Left kidney (tissue), 2 donors: ENCODE data around the gene GNPTG. TPM values are rescaled to one million over a fixed set of nuclear protein-coding genes. Genes with fewer than 3 reads are reported as not detected.

Experiments
- DNase-seq: peaks from one replicate; pipeline ENCODE4 v3.0.0-alpha.2; 2013
- polyA plus RNA-seq: library from polyadenylated mRNA; unstranded; fragments of 120-200 nt; gene quantifications from one replicate; pipeline ENCODE4 v1.2.1, GENCODE V29; 2013; ENCODE audit not compliant: insufficient read length

The GNPTG gene
- polyA plus RNA-seq, 1 donor, result 55.3 TPM

DNA sequence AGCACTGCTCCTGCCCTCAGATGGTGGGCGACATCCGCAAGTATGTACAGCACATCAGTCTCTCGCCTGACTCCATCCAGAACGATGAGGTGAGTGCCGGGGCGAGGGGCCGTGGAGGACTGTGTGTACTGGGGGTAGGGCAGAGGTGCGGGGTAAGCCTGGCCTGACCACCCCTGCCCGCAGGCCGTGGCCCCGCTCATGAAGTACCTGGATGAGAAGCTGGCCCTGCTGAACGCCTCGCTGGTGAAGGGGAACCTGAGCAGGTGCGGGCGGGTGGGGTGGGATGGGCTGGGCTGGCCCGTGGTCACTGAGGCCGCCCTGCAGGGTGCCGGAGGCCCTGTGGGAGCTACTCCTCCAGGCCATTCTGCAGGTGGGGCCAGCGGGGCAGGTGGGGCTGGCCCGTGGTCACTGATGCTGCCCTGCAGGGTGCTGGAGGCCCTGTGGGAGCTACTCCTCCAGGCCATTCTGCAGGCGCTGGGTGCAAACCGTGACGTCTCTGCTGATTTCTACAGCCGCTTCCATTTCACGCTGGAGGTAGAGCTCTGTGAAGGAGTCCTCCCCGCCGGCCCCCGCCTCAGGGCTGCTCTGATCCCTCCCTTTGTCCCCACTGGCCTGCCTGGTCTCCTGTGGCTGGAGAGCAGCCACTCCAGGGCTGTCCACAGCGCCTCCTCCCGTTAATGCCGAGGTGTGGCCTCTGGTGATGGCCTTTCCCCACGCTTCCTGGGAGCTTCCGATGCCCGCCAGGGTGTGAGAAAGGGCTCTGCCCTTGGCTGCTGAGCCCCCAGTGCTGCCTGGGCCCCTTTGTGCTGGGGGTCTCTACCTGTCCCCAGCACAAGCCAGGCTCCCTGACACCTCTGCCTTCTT lies 5.1 kb upstream of the GNPTG start:
- DNase-seq, result no peak

DNA sequence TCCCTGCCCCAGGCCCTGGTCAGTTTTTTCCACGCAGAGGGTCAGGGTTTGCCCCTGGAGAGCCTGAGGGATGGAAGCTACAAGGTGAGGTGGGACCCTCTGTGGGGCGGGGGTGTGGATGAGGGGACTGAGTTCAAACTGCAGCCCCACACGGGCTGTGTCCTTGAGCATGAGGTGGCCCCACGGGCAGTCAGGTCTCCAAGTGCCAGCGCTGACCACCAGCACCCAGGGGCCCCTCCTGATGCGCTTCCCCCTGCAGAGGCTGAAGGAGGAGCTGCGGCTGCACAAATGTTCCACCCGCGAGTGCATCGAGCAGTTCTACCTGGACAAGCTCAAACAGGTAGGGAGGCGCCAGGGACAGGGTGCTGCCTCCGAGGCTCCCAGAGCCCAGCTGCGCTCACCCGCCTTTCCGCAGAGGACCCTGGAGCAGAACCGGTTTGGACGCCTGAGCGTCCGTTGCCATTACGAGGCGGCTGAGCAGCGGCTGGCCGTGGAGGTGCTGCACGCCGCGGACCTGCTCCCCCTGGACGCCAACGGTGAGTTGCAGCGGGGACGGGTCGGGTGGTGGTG lies 4.4 kb upstream of the GNPTG start:
- DNase-seq, result no peak

DNA sequence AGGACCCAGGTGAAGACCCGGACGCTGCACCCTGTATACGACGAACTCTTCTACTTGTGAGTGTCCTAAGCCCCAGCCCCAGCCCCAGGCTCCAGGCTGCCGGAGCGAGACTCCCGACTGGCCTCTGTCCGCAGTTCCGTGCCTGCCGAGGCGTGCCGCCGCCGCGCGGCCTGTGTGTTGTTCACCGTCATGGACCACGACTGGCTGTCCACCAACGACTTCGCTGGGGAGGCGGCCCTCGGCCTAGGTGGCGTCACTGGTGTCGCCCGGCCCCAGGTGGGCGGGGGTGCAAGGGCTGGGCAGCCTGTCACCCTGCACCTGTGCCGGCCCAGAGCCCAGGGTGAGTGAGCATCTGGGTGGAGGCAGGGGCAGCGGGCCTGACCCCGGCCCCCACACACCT lies 3.8 kb upstream of the GNPTG start:
- no peak for DNase-seq

DNA sequence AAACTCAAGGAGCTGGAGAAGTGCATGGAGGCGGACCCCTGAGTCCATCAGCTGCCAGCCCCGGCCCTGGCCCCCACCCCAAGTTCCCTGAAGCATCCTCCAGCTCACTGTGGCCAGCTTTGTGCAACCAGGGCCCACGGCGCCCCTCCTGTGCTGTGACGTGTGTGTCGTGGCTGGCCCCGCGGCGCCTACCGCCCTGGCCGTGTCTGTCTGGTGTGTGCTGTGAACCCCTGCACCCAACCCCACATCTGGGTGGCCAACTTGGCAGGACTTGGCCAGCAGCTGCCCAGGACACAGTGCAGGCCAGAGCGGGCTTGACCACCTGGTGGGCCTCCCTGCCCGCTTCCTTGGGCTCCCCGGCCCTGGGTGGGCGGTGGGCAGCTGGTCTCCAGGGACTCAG lies 3.3 kb upstream of the GNPTG start:
- DNase-seq, result no peak

DNA sequence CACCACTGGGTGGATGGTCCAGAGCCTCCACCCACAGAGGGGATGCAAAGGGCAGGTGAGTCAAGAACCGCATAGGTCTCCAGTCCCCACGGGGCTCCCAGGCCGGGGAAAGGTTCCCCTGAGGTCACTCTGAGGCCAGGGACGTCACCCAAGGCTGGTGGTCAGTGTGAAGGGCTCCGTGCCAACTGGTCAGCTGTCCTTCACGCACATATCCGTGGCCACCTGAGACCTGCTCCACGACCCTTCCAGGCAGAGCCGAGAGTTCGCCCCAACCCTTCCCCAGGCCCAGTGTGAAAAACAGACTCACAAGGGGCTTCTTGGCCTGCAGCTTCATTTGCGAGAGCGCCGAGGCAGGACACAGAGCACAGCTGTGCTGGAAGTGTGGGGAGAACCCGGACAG lies 2.8 kb upstream of the GNPTG start:
- DNase-seq, result no peak

DNA sequence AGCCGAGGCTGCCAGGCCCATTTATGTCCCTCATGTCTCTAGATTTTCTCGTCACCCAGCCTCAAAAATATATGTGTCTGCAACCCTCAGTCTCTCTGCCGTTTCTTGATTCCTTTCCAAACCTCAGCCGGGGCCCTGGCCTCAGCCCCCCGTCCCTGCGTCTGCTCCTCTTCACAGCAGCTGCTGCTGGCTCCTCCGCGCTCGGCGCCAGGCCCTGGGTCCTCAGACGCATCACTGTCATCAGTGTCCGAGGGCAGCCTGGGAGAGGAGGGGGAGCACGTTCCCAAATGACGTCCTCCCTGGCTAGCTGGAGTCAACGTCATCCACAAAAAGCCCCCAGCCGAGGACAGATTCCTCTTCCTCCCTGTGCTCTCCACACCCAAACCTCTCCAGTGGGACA lies 2.4 kb upstream of the GNPTG start:
- DNase-seq, result no peak

DNA sequence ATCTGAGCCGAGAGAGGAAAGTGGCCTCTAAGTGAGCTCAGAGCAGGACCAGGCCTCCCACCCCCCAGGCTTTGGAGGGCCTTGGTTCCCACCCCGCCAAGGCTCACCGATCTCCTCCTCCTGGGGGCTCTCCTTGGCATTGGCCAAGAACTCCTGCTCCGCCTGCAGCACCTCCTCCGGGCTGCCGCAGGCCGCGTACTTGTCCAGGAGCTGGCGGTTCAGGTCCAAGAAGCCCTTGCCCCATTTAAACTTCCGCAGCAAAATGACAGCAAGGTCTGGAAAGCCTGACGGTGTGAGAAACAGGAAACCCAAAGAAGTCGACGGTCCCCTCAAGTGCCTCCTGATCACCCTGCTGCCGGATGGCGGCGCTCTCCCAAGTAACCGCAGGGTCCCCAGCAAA lies 1.8 kb upstream of the GNPTG start:
- no peak for DNase-seq

DNA sequence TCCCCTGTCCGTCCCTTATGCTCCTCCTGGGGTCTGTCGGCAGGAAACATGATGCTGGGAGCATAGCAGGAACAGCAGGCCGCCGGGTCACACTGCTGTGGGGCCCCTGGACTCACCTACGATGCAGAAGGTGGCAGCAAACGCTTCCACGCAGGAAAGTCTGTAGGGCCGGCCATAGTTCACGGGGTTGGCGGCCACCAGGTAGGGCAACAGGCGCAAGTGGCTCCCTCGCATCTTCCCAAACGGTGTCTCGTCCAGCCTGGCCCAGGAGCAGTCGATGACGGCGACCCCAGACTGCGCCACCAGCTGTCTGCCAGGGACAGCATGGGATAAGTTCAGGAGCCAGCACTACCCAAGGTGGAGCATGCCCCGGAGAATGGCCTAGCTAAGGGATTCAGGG lies 1.0 kb upstream of the GNPTG start:
- DNase-seq, result no peak

DNA sequence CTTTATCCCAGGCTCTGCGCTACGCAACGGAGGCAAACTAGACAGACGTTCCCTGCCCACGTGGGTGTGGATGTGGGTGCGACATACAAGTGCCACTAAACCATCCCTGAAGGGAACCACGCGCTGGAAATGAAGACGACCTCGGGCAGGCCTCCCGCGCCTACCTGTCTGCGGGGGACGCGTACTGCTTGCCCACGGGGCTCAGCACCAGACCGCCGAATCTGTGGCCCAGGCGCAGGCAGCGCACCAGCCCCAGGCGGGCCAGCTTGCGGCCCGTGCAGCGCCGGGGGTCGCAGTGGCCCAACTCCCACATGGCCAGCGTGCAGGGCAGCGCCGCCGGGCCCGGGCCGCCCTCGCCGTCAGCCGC lies 533 bp upstream of the GNPTG start:
- DNase-seq, result no peak

DNA sequence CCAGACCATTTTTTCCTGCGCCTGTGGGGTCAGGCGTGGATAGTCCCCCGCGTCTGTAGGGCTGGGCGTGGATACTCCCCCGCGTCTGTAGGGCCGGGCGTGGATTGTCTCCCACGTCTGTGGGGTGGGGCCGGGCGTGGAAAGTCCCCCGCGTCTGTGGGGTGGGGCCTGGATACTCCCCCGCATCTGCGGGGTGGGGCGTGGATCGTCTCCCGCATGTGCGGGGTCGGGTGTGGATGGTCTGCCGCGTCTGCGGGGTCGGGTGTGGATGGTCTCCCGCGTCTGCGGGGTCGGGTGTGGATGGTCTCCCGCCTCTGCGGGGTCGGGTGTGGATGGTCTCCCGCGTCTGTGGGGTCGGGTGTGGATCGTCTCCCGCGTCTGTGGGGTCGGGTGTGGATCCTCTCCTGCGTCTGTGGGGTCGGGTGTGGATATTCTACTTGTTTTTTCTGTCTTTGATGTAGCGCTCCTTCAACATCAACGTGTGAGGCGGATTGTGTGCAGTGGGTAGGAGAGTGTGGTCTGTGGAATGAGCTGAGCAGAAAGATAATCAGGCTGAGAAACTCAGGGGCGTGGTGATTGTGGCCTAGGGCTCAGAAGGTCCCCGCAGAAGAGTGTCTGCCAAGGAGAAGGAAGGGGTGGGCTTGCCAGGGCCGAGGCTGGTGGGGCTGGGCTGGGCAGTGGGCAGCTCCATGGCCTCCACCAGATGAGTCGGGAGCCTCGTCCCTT lies 3.2 kb downstream of the GNPTG start:
- DNase-seq, result no peak

DNA sequence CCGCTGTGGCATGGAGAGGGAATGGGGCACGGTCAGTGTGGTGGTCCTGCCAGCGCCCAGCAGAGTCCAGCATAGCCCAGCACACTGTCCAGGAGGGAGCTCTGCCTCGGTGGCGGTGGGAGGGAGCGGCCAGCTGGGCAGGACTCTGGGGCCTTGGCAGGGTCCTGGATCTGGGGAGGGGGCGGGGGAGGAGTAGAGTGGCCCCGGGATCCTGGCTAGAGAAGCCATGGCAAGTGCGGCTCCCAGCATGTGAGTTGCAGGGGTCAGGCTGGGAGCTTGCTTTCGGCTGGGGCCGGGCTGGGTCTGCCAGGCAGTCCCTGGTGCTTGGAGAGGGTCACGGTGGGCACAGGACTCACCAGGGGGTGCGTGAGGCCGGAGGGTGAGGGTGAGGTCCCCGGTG lies 3.9 kb downstream of the GNPTG start:
- no peak for DNase-seq

DNA sequence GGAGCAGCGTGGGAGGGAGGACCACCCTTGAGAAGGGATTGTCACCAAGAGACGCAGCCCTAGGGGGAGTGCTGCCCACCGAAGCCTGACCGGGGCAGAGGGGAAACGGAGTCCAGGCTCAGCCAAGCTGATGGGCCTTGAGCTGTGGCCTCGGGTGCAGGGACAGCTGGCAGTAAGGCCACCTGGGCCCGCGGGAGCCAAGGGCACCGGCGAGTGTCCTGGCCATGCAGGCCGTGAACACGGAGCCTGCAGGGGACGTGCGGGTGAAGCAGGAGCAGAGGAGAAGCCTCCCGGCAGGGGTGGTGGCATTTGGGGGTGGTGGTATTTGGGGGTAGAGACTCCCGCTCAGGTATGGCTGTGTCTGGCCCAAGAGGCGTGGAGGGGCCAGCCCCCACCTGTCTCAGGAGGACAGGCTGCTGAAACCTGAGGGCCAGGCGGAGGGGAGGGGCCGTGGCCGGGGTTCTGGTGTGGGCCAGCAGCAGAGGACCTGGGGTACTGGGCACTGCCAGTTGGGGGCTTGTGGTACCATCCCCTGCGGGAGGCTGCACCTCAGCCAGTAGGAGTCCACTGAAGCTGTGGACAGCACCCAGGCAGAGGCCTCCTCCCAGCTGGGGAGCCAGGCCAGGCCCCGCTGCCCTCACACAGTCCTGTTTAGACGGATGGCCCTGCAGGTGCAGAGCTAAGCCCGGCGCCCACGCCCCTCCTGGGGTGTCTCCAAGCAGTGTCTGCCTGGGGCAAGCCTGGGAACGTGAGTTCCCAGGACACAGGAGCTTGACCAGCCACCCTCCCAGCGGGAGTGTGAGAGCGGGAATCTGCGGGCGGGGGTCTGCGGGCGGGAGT lies 4.5 kb downstream of the GNPTG start:
- no peak for DNase-seq

DNA sequence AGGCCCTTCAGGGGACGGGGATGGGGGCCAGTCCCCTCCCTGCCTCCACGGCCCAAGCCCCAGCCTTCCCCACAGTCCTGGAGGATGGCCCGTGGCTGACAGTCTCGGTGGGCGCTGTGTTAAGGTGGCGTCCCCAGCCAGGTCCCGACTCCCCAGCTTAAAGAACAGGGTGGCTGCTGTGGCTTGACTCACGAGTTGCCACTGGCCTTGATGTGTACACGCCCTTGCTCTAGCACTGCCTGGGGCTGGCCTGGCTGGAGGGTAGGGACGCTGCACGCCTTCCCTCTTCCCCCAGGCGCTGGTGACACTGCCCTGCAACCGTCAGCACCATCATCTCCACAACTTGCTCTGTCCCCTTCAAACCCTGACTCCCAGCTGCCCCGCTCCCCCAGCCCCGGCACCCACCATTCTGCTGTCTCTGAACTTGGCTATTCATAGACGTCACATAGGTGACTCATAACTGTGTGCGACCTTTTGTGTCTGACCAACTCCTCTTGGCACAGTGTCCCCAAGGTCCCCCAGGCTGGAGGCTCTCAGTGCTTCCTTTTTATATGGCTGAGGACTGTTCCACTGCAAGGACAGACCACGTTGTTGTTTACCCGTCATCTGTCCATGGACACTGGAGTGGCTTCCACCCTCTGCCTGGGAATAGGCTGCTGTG lies 6.3 kb downstream of the GNPTG start:
- no peak for DNase-seq

DNA sequence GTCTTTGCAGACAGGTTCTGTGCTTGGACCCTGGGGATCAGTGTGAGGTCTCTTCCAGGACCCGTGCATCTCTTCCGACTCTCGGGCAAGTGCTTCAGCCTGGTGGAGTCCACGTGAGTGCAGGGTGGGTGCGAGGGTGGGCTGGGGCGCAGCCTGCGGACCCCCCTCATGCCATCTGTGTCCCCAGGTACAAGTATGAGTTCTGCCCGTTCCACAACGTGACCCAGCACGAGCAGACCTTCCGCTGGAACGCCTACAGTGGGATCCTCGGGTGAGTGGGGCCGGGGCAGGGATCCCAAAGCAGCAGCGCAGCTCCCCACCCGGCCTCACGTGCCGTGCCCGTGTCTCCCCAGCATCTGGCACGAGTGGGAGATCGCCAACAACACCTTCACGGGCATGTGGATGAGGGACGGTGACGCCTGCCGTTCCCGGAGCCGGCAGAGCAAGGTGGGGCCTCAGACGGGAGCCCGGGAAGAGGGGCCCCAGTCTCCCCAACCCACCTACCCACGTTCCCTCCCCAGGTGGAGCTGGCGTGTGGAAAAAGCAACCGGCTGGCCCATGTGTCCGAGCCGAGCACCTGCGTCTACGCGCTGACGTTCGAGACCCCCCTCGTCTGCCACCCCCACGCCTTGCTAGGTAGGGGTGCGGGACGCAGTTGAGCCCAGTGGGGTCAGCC lies 10.1 kb downstream of the GNPTG start:
- no peak for DNase-seq

DNA sequence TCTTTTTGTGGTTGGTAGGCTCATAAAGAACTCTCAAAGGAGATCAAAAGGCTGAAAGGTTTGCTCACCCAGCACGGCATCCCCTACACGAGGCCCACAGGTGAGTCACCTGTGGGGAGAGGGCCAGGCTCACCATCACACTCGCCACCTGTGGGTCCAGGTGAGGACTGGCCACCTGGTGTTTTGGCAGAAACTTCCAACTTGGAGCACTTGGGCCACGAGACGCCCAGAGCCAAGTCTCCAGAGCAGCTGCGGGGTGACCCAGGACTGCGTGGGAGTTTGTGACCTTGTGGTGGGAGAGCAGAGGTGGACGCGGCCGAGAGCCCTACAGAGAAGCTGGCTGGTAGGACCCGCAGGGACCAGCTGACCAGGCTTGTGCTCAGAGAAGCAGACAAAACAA lies 11.1 kb downstream of the GNPTG start:
- no peak for DNase-seq

DNA sequence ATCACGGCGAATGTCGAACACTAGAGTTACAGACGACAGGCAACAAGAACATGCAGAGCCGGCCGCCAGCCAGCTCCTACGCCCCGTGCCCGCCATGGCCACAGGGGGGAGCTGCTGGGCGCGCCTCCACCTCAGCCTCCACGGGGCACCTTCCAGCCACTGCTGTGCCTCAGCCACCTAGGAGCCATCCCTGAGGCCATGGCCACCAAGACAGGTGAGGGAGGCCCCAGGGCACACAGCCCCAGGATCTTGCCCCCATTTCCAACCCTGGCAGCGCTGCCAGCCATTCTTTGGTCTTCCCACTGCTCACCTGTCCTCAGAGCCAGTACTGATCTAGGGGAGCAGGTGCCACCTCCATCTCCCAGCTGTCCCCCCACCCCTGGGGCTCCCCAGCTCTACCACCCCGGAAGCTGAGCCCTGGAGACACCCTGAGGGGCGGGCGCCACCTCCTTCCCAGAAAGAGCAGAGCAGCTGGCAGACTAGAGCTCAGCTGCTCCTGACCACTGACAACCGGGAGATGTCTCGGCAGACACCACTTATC lies 11.8 kb downstream of the GNPTG start:
- DNase-seq, result no peak

DNA sequence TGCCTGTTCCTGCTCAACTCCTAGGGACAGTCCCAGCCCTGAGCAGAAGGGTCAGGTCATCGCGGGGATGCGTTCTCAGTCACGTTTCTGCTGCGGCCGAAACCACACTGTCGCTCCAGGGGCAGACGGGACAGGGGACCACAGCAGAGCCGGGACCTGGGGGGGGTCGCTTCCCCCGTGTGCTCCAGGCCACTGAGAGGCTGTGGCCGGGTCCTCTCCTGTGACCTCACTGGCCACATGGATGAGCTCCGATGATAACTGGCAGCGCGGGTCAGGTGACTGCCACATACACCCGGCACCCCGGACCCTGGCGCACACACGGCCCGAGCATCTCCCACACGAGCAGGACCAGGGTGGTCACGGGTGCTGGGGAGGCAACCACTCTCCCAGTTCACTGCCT lies 12.8 kb downstream of the GNPTG start:
- DNase-seq, result no peak

DNA sequence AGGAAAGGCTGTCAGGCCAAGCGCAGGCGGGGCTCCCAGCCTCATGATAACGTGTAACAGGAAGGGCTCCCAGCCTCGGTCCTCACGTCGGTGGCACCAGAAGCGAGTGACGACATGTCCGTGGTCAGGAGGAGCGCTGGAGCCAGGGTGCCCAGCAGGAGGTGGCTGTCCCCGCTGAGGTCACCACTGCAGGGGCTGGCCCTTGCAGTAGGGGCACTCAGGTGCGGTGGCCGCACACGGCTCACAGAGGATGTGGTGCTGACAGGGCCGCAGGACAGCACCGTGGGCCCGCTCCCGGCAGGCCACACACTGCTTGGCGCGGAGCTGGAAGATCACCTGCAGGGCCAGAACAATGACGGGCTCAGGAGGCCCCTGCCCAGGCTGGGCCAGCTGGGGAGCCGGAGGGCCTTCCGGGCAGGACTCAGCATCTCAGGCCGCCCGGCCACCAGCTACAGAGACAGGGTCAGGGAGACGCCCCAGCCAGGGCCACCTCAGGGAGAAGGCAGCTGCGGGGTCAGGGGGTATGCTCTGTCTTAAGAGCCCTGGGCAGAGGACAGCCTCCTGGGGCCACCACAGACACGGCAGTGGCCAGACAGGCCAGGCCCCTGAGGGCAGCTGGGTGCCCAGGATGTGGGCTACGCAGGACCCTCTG lies 14.5 kb downstream of the GNPTG start:
- DNase-seq, result no peak

DNA sequence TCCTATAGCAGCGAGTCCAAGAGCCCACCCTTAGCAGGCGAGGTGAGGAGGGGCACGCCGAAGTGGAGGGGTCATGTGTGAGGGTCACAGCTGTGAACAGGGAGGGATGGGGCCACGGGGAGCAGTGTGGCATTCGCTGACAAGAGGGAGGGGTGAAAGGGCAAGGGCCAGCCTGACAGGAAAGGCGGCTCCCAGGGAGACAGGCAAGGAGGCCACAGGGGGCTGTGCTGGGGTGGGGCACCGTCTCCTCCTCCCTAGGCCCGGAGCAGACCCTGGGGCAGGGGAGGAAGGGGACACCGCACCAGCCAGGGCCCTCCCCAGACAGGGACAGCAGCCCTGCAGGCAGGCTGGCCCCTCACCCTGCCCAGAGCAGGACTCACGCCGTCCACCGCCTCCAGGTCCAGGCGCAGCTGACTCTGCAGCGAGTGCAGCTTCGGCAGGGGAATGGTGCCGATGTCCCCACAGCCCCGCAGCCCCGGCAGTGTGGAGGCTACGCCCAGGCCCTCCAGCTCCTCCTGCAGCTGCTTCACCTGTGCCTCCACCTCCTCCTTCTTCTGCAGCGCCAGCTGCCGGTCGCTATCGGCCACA lies 15.1 kb downstream of the GNPTG start:
- no peak for DNase-seq
